Endodermal cell (in vitro differentiated cells): Measurements from ENCODE around the gene PSMD14. TPM values are rescaled to one million over a fixed set of nuclear protein-coding genes. Genes with fewer than 3 reads are reported as not detected.

ENCODE experiments used
- DNase-seq: peaks from one replicate; pipeline ENCODE4 v3.0.0-alpha.2; 2017
- H3K27ac ChIP-seq: 2 replicates; pipeline ENCODE4 v1.5.1; 2013; ENCODE audit warnings: mild to moderate bottlenecking, low read depth, low read length, moderate library complexity
- H3K27me3 ChIP-seq: 2 replicates; pipeline ENCODE4 v1.6.1; 2013; ENCODE audit warnings: mild to moderate bottlenecking, low read length, moderate library complexity; ENCODE audit not compliant: insufficient read depth, control insufficient read depth, poor library complexity, severe bottlenecking
- H3K36me3 ChIP-seq: 2 replicates; pipeline ENCODE4 v1.7.0; 2013; ENCODE audit warnings: mild to moderate bottlenecking, low read length, moderate library complexity; ENCODE audit not compliant: control insufficient read depth, insufficient read depth
- H3K4me1 ChIP-seq: one replicate; pipeline ENCODE4 v1.7.0; 2013; ENCODE audit warnings: low read length; ENCODE audit not compliant: control insufficient read depth, insufficient read depth
- H3K4me3 ChIP-seq: 2 replicates; pipeline ENCODE4 v1.5.1; 2013; ENCODE audit warnings: mild to moderate bottlenecking, low read length, moderate library complexity
- H3K9ac ChIP-seq: 2 replicates; pipeline ENCODE4 v1.6.1; 2013; ENCODE audit warnings: mild to moderate bottlenecking, low read length, moderate library complexity; ENCODE audit not compliant: poor library complexity, severe bottlenecking; ENCODE audit errors: extremely low read depth
- H3K9me3 ChIP-seq: 2 replicates; pipeline ENCODE4 v1.6.1; 2013; ENCODE audit warnings: mild to moderate bottlenecking, low read length, moderate library complexity; ENCODE audit not compliant: control insufficient read depth
- H3K27ac Mint-ChIP-seq: 2 replicates; pipeline ENCODE4 v1.8.0; 2020; ENCODE audit warnings: mixed read lengths
- H3K27me3 Mint-ChIP-seq: 2 replicates; pipeline ENCODE4 v1.8.0; 2021; ENCODE audit warnings: mild to moderate bottlenecking, mixed read lengths; ENCODE audit not compliant: insufficient read depth
- H3K36me3 Mint-ChIP-seq: 2 replicates; pipeline ENCODE4 v1.8.0; 2020; ENCODE audit warnings: low read depth, mixed read lengths
- H3K4me1 Mint-ChIP-seq: 2 replicates; pipeline ENCODE4 v1.8.0; 2020; ENCODE audit warnings: mixed read lengths
- H3K4me3 Mint-ChIP-seq: 2 replicates; pipeline ENCODE4 v1.8.0; 2020; ENCODE audit warnings: mild to moderate bottlenecking, moderate library complexity, mixed read lengths
- H3K9me3 Mint-ChIP-seq: 2 replicates; pipeline ENCODE4 v1.8.0; 2020; ENCODE audit warnings: mild to moderate bottlenecking, mixed read lengths
- WGBS, 2 experiments: methylation state at CpG; one replicate each; pipeline versions ENCODE4 v1.1.5 to v1.1.7; 2013; ENCODE audit warnings: missing lambda C conversion rate in 2 of 2, mixed read lengths in 1 of 2; ENCODE audit not compliant: insufficient coverage in 1 of 2, insufficient read length in 1 of 2; 5-methylcytosine and 5-hydroxymethylcytosine counted together
- total RNA-seq, 2 donors: library from RNA; stranded (reverse); fragmentation: NEBNext Ultra II Directional in 1 of 2; extraction: Animal tissue kit (Norgen Biotek cat#: 25700) in 1 of 2; gene quantifications; 2 replicates in 1 of 2; 3 replicates in 1 of 2; pipeline ENCODE4 v1.2.1, GENCODE V29; 2021
- TF ChIP-seq, protein P1 (sequence below): fragments of 200-600 bp; sonication (generic); conservative IDR thresholded peaks from 2 replicates; pipeline ENCODE4 v1.5.0; 2021; ENCODE audit warnings: antibody characterized with exemption, mild to moderate bottlenecking

Gene PSMD14
- total RNA-seq, 2 donors from 2014 or later, result 78.3 to 86.2 TPM

DNA sequence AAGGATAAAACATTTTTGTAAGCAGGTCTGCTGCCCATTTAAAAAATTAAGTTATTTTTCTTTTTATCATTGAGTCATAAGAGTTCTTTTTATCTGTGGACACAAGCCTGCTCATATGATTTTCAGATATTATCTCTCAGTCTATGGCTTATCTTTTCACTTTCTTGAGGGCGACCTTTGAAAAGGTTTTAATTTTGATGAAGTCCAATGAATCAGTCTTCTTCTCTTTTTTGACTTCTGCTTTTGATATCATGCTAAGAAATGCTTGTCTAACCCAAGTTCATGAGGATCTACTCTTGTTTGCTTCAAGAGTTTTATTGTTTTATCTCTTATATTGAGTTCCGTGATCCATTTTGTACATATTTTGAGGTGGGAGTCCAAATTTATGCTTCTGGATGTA is 36.5 kb downstream of the PSMD14 start:
- WGBS, 2 experiments, result 89 to 93% methylated on average over 2 of the region's 2 CpGs
- no peak for DNase-seq
- Mint-ChIP-seq H3K4me3 (no peak overlapping the region), H3K4me1 (peaks cover 20% of the 10 kb centered on the region), H3K36me3 (peaks cover 30% of the 10 kb centered on the region), H3K9me3 (peaks cover 9% of the 10 kb centered on the region), H3K27me3 (no peaks in the 10 kb centered on the region), H3K27ac (no peak overlapping the region)
- Histone ChIP-seq H3K4me1 (no peaks in the 10 kb centered on the region), H3K9ac (no peak overlapping the region), H3K4me3 (no peak overlapping the region), H3K27me3 (no peaks in the 10 kb centered on the region), H3K9me3 (peaks cover 8% of the 10 kb centered on the region), H3K36me3 (peaks cover 14% of the 10 kb centered on the region), H3K27ac (no peak overlapping the region)
- TF ChIP-seq, protein P1, sequence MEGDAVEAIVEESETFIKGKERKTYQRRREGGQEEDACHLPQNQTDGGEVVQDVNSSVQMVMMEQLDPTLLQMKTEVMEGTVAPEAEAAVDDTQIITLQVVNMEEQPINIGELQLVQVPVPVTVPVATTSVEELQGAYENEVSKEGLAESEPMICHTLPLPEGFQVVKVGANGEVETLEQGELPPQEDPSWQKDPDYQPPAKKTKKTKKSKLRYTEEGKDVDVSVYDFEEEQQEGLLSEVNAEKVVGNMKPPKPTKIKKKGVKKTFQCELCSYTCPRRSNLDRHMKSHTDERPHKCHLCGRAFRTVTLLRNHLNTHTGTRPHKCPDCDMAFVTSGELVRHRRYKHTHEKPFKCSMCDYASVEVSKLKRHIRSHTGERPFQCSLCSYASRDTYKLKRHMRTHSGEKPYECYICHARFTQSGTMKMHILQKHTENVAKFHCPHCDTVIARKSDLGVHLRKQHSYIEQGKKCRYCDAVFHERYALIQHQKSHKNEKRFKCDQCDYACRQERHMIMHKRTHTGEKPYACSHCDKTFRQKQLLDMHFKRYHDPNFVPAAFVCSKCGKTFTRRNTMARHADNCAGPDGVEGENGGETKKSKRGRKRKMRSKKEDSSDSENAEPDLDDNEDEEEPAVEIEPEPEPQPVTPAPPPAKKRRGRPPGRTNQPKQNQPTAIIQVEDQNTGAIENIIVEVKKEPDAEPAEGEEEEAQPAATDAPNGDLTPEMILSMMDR, result no peak

DNA sequence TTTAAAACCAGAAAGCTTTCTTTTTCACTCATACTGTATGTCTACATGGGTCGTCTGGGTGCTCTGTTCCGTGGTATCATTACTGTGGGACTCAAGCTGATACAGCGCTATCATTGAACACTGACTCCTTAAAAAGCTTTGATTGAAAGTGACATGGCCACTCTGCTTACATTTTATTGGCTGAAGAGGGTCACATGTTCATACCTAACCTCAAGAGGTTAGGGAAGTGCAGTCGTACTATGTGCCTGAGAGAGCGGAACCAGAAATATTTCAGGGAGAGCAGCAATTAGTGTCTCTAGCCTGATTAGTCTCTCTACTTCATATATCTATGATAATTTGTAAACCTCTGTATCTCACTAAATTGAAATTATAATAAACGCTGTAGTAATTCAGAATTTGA is 43.5 kb downstream of the PSMD14 start:
- H3K36me3 ChIP-seq, result no peaks in the 10 kb centered on the region
- H3K9ac ChIP-seq, result no peak overlapping the region
- H3K27ac ChIP-seq, result no peak overlapping the region
- H3K4me3 ChIP-seq, result no peak overlapping the region
- DNase-seq, result no peak
- H3K9me3 ChIP-seq, result no peaks in the 10 kb centered on the region
- no peak overlapping the region for H3K4me3 Mint-ChIP-seq
- H3K4me1 ChIP-seq, result no peaks in the 10 kb centered on the region
- H3K9me3 Mint-ChIP-seq, result no peaks in the 10 kb centered on the region
- H3K4me1 Mint-ChIP-seq, result peaks cover 29% of the 10 kb centered on the region
- WGBS, 2 experiments, result 86 to 88% methylated on average over 4 to 6 of the region's 6 CpGs
- no peaks in the 10 kb centered on the region for H3K36me3 Mint-ChIP-seq
- TF ChIP-seq, protein P1, result no peak
- H3K27me3 ChIP-seq, result no peaks in the 10 kb centered on the region
- no peak overlapping the region for H3K27ac Mint-ChIP-seq
- no peaks in the 10 kb centered on the region for H3K27me3 Mint-ChIP-seq

DNA sequence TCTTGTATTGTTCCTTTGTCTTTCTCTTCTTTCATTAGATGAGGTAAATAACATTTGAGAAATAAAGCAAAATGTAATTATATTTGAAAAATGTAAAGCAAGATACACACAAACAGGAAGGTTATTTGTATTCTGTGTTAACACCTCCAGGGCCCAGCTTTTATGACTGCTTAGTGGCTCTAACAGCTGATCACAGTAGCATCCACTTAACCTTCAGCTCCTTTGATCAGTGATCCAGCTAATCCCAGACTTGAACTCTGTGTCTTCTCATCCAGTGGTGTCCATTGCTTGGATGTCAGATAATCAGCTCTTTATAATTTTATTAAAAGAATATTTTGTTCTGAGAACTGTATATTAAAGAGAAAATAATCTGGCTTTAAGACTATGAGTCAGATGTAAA is 44.5 kb downstream of the PSMD14 start:
- Histone ChIP-seq H3K27ac (no peak overlapping the region), H3K27me3 (no peaks in the 10 kb centered on the region), H3K4me3 (no peak overlapping the region), H3K9ac (no peak overlapping the region), H3K4me1 (no peaks in the 10 kb centered on the region), H3K9me3 (no peaks in the 10 kb centered on the region), H3K36me3 (peaks cover 3% of the 10 kb centered on the region)
- TF ChIP-seq, protein P1, result no peak
- H3K4me1 Mint-ChIP-seq, result peaks cover 21% of the 10 kb centered on the region
- DNase-seq, result no peak
- no peak overlapping the region for H3K4me3 Mint-ChIP-seq
- no peak overlapping the region for H3K27ac Mint-ChIP-seq
- H3K36me3 Mint-ChIP-seq, result no peaks in the 10 kb centered on the region
- no peaks in the 10 kb centered on the region for H3K27me3 Mint-ChIP-seq
- H3K9me3 Mint-ChIP-seq, result no peaks in the 10 kb centered on the region
